CD4-positive, alpha-beta T cell treated with Interleukin-15 for 1 hour (primary cell): ENCODE data around the gene KRT4.

Experiments
- DNase-seq: peaks from one replicate; pipeline ENCODE4 v3.0.0-alpha.2; 2020

Gene KRT4

GRCh38 chr12:52821826-52822660, 8.1 kb upstream of the KRT4 start:
- no peak for DNase-seq

GRCh38 chr12:52821071-52821730, 7.3 kb upstream of the KRT4 start:
- DNase-seq: no peak

GRCh38 chr12:52820521-52820920, 6.6 kb upstream of the KRT4 start:
- DNase-seq: no peak

GRCh38 chr12:52819731-52820510, 6.0 kb upstream of the KRT4 start:
- no peak for DNase-seq

DNA sequence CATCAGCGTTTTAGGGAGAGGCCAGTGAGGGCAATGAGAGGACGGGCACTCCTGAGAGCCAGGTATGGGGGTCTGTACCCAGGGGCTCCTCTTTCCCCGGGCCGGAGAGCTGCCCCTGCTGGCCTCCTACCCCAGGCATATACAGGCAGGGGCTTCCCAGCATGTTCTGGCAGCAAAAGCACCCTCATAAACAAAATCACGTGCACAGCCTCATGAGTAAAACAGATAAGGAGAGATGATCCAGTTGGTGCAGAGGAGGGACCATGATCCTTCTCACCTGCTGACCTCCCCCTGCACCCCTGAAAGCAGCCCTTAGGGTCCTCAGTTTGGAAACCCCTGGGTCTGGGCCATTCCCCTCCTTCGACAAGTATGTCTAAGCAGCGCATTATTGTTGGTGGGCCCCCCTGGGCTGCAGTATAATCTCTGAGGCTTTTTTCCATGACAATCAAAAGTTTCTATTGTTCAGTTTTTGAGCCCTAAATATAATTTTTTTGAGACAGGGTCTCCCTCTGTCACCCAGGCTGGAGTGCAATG, 5.0 kb upstream of the KRT4 start:
- DNase-seq: no peak

DNA sequence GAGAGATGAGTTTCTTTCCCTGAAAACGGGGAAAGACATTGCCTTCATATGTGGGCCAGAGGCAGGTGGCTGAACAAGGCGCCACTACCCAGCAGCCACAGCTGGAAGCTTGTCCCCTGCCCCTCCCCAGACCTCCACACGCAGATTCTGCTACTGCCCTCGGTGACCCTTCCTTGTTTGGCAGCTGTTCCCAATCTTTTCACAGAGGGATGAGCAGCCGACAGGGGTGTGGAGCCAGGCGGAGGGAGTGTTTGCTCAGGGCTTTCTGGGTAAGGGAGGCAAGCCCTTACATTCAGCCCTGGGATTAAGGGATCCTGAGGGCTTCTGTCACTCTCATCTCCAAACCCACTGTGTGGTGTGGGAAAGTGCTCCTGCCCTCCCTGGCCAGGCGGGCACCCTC, 4.5 kb upstream of the KRT4 start:
- DNase-seq: no peak

DNA sequence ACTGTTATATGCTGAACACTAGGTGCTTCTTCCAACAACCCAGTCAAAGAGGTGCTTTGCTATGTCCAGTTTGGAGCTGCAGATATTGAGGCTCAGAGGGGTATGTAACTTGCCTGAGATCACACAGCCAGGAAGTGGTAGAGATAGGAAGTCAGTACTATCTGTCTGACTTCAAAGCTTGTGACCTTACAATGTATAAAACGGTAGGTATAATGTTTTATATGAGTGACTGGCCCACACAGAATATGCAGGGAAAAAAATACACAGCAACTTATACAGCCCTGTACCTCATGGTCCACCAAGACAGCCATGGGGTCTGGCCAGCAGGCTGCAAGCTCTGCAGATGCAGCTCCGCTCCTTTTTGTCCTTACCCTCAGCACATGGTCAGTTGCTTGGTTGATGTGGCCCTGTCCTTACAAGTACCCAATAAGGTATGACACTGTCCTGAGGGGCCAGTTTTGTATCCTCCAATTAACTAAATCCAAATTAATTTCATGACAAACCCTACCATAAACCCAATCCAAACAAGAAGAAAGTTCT, 3.9 kb upstream of the KRT4 start:
- no peak for DNase-seq

GRCh38 chr12:52817003-52817698, 3.2 kb upstream of the KRT4 start:
- no peak for DNase-seq

DNA sequence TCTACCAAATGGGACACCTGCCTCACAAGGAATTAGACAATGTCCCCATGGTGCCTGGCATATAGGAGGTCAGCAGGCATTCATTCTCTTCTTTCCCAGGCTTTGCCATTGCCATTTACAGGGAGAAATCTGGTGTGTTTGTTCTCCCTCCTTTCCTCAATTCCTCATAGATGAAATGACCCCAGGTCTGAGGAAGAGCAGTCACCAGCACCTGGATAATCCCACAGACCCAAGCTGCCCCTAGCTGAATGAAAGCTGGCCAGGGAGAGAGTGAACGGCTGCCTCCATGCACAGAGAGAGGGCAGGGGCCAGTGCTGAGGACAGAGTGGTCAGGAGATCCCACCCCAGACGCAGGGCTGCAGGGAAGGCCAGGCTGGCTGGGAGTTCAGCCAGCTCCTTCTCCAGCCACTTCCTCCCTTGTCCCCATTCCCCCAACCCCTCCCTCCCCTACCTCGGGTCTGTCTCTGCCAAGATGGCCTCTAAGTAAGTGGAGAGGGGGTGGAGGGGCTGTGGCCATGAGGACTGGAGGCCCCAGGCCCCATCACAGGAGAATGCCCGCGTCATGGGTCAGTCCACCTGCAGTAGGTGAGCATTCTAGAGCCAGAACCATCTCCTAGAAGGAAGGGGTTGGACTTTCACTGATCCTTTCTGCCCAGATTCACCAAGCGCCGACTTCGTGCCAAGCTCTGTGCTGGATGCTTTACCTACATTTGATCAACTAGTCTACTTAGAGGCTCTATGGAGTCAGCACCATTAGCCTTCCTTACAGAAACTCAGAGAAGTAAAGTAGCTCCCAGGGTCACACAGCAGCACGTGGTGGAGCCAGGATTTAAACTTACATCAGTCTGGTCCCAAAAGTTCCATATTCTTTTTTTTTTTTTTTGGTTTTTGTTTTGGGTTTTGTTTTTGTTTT, 2.0 kb upstream of the KRT4 start:
- no peak for DNase-seq

GRCh38 chr12:52815161-52815560, 1.2 kb upstream of the KRT4 start:
- DNase-seq: no peak

DNA sequence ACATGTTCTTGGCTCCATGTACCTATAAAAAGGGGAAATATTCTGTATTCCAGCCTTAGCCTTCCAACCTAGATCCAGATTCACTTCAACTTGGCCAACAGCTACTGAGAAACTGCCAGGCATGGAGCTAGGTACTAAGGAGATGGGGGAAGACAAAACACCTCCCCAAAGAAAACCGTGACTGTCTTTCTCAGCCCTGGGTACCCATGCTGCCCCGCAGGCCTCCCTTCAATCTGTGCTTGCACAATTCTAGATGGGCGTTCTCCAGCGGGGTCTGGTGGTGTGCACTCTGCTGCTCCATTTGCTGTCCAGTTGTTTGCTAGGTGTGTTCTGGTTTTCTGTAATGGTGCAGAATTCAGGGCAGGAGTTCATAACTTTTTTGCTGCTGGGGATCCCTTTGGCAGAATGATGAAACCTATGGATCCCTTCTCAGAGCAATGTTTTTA, 817 bp upstream of the KRT4 start:
- DNase-seq: no peak

DNA sequence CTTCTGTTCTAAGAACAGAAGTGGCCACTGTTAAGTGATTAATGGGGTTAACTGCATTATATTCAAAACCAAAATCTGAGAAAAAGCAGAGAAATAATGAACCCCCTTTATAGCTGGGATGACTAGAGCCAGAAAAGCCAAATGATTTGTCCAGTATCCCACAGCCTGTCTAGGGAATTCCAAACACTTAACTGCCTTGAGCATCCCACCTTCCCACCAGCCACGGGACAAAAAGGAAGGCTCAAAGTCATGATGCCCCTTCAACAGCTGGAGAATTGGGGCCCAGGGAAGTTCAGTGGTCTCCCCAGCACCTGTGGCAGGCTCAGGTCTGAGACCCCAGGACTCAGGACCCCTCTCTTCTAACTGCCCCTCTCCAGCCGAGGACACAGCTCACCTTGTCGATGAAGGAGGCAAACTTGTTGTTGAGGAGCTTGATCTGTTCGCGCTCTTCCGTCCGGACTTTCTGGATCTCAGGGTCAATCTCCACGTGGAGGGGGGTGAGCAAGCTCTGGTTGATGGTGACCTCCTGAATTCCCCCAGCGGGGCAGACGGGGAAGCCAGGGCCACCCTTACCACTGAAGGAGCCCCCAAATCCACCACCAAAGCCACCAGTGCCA, 605 bp downstream of the KRT4 start:
- DNase-seq: no peak

DNA sequence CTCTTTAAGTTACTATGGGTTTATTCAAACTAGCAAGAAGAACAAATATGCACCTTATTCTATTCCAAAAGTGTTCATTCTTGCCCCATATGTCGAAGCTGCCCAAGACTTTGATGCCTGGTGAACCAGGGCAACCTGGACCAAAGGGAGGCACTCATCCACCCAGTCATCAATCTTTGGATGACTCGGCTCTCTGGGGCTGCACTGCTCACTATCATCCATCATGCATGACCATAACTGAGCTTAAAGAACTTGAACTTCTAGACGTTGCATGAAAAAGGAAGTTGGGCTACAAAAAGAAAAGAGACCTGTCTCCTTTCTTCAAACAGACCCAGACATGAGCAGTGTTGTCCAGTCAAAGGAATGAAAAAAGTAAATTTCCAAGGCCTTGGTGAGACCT, 1.2 kb downstream of the KRT4 start:
- DNase-seq: no peak

DNA sequence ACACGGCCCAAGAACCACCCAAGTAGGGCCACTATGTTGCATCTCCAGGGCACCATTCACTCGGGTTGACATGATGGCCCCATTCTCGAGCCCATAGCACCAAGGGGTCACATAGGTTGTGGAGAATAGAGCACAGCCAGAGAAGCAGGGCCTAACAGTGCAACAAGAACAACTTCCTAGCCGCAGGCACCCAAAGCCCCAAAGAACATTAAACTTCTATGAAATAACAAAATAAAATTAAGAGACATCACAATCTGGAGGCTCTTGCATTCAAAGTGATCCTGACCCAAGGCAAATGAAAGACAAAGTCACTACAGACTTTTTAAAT, 1.9 kb downstream of the KRT4 start:
- no peak for DNase-seq

DNA sequence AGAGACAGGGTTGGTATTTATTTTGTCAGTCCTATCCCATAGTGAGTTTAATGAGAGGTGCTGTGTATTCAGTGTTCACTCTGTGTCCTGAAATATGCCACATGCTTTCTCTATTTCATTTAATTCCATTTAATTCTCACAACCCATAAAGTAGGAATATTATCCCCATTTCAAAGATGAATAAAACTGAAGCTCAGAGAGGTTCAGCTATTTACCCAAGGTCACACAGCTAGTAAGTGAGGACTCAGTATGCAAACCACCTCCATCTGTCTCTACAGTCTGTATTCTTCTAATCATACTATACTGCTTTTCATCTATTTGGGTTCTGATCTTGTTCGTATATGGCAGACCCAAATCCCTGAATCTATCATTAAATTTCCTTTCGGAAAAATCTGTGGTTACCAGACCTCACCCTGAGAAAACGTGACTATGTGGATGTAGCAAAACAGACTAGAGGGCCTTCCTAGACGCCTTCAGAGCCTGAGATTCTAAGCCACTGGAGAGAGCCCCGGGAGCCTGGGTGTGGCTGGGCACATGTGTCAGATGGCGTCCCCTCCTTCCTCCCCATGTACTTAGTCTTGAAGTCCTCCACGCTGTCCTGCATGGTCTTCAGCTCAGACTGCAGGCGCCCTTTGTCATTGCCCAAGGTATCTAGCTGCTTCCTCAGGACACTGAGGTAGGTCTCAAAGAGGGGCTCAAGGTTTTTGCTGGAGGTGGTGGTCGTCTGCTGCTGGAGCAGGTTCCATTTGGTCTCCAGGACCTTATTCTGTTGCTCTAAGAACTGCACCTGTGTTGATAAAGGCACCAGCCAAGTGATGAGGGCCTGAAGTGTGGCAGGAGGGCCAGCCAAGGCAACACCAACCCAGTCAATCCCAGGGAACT, 2.5 kb downstream of the KRT4 start:
- no peak for DNase-seq

DNA sequence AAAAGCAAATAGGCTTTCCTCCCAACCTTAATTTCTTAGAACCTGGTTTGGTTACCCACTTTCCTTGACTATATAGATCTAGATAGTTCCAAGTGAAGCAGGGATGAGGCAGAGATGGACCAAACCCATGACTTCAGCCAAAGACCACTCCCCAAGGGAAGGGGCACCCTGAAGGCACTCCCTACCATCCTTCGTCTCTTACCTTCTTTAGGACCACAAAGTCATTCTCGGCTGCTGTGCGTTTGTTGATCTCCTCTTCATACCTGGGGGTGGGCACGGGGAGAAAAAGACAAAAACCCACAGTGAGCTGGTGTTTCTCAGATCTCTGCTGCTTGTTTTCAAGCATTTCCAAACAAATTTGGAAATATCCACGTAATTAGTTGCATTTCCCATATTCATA, 3.4 kb downstream of the KRT4 start:
- no peak for DNase-seq

- DNase-seq: no peak
These were observed 4.8 kb downstream of the KRT4 start for GRCh38 chr12:52809166-52809565.

GRCh38 chr12:52808573-52809160, 5.2 kb downstream of the KRT4 start:
- no peak for DNase-seq
